HG03025 (cell line): ENCODE measurements around the gene ERBB2.
"Not testable (repeated sequence)": the region's sequence is repeated elsewhere in the genome, so short reads cannot be mapped to it uniquely, and the experiment has no call there.

Source experiments
- ATAC-seq: cut with Tn5 transposase; IDR thresholded peaks from one replicate; pipeline ENCODE4 v1.9.1; 2021; ENCODE audit warnings: mild to moderate bottlenecking, moderate library complexity; ENCODE audit not compliant: unreplicated experiment, low FRiP score

The ERBB2 gene

GRCh38 chr17:39701784-39702422, 2.0 kb downstream of the ERBB2 start:
- ATAC-seq = no peak

DNA sequence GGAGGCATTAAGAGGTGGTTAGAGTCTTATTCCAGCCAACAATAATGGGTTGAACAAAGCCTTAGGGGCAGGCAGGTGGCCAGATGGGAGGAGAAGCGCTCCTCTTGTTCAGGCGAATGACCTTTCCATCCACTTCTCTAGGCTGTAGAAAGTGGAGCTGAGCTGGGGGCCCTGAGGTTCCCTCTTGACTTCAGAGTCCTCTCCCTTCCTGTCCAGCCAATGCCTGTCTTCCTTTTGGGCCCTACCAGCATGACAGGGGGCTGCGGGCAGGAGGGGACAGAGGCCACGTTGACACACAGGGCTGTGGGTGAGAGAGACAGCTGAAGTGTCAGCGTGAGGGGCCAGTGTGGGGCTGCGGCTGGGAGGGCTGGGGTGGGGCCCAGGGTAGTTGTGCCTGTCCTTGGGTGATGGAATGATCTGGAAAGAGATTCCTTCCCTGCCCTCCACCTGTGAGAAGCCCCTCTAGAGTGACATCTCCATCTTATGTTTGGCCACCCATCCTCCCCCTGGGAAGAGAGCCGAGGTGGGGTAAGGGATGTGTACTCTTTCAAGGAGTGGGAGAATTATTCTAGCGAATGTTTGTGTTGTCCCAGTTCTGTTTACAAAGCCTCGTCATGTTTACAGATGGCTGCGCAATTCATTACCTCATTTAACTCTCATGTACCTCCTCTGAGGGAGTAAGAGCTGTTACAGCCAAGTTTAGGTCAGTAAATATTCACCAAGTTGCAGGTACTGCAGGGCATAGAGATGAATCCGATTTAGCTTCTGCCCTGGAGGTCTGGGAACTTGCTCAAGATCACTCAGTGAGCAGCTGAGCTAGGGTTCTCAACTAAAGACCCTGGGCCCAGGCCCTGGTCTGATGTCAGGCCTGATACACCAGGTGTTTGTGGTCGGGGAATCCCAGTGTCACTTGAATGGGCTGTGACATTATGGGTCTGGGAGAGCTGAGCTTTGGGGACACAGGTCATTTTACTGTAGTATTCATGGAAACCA, 3.3 kb downstream of the ERBB2 start:
- ATAC-seq = no peak

GRCh38 chr17:39703913-39704312, 4.0 kb downstream of the ERBB2 start:
- no peak for ATAC-seq

DNA sequence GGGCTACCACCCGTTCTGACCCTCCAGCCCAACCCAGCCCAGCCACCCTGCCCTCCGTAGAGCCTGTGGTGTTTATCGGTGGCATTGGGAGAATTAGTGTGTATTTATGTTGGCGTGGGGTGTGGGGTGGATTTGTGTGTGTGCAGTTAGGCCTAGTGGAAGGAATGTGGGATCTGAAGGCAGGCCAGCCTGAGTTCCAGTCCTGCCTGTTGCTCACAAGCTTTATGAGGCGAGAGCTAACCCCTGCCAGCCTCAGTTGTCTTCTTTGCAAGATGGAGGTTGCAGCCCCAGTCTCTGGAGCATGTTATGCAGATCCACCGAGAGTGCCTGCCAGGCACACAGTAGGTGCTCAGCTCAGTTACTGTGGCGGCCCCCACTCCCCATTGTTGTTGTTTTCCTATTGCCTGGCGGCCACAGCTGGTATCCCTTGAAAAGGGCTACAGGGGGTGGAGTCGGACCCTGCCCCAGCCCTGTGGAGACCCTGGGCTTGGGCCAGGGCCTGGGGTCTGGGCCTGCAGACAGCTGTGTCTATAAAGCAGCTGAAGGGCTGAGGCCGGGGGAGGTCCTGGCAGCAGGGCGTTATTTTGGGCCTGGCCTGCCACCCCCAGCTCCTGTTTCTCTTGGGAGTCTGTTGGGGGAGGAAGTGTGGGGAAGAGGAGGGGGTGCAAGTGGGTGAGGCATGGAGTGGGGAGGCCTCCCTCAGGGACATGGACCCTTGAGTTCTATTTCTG, 5.1 kb downstream of the ERBB2 start:
- ATAC-seq = no peak

DNA sequence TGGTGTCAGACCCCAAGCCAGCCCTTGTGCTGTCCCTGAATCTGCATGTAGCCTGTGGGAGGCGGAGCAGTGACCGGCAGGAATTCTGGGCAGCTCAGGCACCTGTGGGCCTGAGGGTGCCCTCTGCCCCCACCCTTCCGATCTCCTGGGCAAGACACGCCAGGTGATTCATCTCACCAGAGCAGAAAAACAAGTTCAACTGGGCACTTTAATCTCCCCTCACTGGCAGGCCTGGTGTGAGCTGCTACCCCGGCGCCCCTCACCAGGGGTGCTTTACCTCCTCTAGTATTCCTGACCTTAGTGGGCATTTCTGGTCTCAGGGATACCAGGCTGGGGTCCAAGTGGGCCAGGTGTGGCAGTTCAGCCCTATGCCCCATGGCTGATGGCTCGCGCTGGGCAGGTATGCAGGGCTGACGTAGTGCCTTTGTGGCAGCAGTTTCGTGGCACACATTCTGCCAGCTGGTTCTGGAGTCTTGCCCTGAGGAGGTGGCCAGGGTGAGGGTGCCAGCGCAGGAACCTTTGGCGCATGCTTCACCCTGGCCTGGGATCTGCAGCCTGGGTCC, 6.0 kb downstream of the ERBB2 start:
- ATAC-seq = no peak

GRCh38 chr17:39706383-39706782, 6.5 kb downstream of the ERBB2 start:
- ATAC-seq = no peak

DNA sequence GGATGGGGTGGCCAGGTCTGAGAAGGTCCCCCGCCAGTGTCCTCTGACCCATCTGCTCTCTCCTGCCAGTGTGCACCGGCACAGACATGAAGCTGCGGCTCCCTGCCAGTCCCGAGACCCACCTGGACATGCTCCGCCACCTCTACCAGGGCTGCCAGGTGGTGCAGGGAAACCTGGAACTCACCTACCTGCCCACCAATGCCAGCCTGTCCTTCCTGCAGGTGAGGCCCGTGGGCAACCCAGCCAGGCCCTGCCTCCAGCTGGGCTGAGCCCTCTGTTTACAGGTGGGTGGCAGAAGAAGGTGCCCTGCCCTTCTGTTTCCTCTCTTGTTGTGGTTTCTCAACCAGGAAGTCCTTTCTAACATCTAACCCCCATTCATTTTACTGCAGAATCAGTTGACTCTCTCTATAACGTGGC, 7.1 kb downstream of the ERBB2 start:
- ATAC-seq = no peak

DNA sequence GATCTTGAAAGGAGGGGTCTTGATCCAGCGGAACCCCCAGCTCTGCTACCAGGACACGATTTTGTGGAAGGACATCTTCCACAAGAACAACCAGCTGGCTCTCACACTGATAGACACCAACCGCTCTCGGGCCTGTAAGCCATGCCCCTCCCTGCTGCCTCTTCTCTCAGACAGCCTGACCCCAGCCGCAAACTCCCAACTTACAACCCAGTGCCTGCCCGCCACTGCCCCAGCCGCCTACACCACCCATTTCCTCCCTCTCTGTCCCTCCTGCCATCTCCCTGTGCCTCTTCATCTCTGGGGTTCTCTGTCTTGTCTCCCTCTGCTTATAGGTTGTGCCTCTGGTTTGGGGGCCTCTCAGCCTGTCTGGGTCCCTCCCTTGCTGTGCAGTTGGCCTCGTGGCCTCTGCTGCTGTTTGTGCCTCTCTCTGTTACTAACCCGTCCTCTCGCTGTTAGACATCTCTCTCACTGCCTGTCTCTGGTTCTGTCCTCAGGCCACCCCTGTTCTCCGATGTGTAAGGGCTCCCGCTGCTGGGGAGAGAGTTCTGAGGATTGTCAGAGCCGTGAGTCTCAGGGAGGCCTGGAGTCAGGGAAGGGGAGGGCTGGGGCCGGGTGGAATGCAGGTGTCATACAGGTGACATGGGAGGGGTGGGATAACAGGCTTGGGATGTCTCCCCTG, 9.6 kb downstream of the ERBB2 start:
- ATAC-seq = no peak

DNA sequence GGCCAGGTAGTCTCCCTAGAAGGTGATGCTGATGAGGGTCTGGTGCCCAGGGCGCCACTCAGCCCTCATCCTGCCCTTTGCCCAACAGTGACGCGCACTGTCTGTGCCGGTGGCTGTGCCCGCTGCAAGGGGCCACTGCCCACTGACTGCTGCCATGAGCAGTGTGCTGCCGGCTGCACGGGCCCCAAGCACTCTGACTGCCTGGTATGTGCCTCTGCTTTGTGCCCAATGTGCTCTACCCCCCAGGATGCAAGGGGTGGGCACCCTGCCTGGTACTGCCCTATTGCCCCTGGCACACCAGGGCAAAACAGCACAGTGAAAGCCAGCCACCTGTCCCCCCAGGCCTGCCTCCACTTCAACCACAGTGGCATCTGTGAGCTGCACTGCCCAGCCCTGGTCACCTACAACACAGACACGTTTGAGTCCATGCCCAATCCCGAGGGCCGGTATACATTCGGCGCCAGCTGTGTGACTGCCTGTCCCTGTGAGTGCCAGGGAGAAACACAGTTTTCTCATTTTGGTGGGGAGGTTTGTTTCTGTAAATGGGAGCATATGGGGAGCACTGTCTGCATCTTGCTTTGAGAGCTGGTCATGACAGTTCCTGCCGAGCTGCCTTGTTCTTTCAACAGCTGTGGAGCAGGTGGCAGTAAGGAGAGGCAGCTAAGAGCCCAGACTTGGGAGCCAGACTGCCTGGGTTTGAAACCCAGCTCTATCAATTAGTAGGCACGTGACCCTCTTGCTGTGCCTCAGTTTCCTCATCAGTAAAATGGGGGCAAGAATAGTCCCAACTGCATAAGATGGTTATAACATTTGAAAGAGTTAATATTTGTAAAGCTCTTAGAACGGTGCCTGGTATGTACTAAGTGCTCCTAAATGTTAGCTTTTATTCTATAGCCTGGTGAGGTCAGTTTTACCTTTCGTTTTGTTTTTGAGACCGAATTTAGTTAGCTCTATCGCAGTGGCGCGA, 10.4 kb downstream of the ERBB2 start:
- ATAC-seq = no peak

- ATAC-seq = not testable (repeated sequence)
Observed at GRCh38 chr17:39711071-39711470, 11.2 kb downstream of the ERBB2 start.

- ATAC-seq = no peak
Observed at GRCh38 chr17:39711851-39712250, 12.0 kb downstream of the ERBB2 start.

GRCh38 chr17:39714234-39714633, 14.4 kb downstream of the ERBB2 start:
- no peak for ATAC-seq

DNA sequence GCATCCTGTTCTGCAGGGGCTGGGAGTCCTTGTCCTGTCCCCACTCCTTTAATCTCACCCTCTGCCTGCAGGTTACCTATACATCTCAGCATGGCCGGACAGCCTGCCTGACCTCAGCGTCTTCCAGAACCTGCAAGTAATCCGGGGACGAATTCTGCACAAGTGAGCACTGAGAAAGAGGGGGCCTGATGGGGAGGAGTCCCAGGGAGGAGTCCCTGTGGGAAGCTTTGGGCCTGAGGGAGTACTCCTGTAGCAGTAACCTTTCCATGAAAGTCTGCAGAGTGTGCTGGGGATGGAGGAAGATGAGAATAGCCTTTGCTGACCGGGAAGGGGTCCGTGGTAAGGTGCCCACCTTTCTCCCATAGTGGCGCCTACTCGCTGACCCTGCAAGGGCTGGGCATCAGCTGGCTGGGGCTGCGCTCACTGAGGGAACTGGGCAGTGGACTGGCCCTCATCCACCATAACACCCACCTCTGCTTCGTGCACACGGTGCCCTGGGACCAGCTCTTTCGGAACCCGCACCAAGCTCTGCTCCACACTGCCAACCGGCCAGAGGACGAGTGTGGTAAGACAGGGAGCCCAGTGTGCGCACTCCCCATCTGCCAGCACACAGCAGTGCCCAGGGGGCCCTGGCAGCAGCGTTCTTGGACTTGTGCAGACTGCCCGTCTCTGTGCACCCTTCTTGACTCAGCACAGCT, 15.7 kb downstream of the ERBB2 start:
- ATAC-seq = no peak

DNA sequence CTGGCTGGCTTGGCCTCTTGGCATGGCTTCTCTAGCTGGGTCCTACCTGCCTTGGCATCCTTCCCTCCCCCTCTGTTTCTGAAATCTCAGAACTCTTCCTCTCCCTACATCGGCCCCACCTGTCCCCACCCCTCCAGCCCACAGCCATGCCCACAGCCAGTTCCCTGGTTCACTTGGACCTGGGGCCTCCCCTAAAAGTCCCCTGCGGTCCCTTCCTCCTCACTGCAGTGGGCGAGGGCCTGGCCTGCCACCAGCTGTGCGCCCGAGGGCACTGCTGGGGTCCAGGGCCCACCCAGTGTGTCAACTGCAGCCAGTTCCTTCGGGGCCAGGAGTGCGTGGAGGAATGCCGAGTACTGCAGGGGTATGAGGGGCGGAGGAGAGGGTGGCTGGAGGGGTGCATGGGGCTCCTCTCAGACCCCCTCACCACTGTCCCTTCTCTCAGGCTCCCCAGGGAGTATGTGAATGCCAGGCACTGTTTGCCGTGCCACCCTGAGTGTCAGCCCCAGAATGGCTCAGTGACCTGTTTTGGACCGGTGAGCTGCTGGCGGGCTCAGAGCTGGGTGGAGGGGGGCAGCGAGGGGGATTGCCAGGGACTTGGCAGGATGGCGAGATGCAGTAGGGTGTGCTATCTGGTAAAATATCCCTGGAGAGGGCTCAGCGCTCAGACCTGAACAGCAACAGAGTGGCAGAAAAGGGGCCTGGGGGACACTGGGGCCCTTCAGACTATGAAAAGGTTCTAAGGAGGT, 16.4 kb downstream of the ERBB2 start:
- no peak for ATAC-seq

DNA sequence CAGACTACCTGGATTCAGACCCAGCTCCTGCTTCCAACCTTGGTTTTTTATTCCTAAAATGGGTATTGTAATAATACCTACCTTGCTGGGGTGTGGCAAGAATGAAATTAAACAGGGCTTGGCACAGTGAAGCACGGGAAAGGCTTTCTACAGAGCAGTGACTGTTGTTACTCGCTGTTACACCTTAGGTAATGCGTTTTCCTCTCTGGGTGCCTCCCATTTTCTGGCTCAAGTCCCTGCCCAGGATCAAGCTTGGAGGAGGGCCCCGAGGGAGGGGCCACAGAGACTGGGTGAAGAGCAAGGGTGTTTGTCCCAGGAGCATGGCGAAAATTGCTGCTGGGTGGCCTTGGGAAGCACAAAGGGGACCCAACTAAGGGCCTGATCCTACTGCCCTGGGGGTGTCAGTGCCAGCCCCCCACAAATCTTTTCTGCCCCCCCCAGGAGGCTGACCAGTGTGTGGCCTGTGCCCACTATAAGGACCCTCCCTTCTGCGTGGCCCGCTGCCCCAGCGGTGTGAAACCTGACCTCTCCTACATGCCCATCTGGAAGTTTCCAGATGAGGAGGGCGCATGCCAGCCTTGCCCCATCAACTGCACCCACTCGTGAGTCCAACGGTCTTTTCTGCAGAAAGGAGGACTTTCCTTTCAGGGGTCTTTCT, 17.1 kb downstream of the ERBB2 start:
- no peak for ATAC-seq

DNA sequence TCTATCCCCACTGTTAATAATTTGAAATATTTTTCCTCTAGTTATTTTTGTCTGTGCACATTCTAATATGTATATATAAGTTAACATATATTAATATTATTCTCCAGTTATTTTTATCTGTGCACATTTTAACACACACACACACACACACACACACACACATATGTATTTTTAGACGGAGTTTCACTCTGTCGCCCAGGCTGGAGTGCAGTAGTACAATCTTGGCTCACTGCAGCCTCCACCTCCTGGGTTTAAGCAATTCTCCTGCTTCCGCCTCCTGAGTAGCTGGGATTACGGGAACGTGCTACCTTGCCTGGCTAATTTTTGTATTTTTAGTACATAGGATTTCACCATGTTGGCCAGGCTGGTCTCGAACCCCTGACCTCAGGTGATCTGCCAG, 17.8 kb downstream of the ERBB2 start:
- no peak for ATAC-seq
